Measurements from ENCODE around the gene NUCKS1.

- no peak for TF ChIP-seq EZH2 (IDR thresholded peaks at IDR 0.05; ENCODE audit: insufficient read depth, poor library complexity, severe bottlenecking)
- TF ChIP-seq EZH2phosphoT487 (IDR thresholded peaks at IDR 0.05; ENCODE audit: insufficient read depth, low read depth) = no peak
These were observed 57.6 kb downstream of the NUCKS1 start for GRCh38 chr1:205692423-205692822.
